HG03039 (cell line): ENCODE results near the gene EVI5.
A peak's percentile ranks its signal among the peaks of the same experiment; 100 is the strongest.
"Not testable (repeated sequence)": the region's sequence is repeated elsewhere in the genome, so short reads cannot be mapped to it uniquely, and the experiment has no call there.

ENCODE experiments used
- ATAC-seq: cut with Tn5 transposase; IDR thresholded peaks from one replicate; pipeline ENCODE4 v1.9.1; 2021; ENCODE audit warnings: mild to moderate bottlenecking, moderate library complexity; ENCODE audit not compliant: unreplicated experiment

The EVI5 gene

DNA sequence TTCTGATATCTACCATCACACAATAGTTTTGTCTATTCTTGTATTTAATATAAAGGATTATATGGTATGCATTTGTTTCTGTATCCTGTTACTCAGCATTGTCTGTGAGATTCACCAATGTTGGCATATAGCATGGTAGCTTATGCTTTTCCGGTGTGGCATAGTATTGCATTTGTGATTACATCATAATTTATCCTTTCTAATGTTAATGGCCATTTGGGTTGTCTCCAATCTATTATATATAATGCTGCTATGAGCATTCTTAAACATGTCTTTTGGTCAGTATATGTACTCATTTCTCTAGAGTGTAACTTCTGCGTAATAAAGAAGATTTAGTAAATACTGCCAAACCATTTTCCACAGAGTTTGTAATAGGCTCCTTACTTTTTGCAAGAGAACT is 257.2 kb downstream of the EVI5 start:
- ATAC-seq: no peak

DNA sequence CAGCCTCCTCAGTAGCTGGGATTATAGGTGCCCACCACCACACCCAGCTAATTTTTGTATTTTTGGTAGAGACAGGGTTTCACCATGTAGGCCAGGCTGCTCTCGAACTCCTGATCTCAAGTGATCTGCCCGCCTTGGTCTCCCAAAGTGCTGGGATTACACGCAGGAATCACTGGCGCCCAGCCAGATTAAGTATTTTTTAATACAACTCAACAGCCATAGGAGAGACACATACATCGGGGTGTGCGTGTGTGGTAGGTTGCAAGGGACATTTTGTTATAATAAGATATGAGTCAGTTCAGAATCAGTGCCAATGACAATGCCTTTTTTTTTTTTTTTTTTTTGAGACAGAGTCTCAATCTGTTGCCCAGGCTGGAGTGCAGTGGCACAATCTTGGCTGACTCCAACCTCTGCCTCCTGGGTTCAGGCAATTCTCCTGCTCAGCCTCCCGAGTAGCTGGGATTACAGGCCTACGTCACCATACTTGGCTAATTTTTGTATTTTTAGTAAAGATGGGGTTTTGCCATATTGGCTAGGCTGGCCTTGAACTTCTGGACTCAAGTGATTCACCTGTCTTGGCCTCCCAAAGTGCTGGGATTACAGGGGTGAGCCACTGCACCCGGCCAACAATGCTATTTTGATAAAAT is 259.8 kb downstream of the EVI5 start:
- ATAC-seq: not testable (repeated sequence)

DNA sequence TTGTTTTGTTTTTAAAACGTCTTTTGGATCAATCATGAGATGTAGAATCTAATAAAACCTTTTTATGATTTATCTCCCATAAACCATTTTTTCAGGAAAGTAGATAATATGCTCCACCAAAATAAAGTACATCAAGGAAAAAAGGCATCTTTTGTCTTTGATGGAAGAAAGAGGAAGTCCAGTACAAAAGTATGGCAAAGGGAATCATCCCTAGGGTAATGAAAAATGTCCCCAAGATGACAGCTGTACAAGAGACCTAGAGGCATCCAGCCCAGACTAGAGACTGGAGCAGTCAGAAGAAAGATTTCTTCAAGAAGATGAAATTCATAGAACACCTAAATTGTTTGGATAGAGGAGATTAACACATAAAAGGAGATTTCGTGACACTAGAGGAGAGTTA is 265.9 kb downstream of the EVI5 start:
- no peak for ATAC-seq

DNA sequence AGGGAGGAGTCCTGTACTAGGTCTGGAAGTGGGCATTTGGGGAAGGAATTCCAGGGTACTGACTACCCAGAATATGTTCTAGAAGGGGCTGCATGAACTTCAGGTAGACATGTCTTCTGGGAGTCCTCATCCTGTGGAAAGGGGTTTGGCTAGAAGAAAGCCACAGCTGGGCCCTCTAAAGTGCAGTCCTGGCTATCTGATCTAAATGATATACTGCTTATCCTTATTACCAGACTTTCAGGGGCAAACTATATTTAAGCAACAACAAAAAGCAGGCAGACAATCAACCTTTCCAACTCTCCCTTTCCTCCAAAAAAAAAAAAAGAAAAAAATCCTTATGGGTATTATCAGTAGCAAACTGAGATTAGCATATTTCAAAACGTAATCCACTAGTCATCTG is 268.3 kb downstream of the EVI5 start:
- no peak for ATAC-seq

DNA sequence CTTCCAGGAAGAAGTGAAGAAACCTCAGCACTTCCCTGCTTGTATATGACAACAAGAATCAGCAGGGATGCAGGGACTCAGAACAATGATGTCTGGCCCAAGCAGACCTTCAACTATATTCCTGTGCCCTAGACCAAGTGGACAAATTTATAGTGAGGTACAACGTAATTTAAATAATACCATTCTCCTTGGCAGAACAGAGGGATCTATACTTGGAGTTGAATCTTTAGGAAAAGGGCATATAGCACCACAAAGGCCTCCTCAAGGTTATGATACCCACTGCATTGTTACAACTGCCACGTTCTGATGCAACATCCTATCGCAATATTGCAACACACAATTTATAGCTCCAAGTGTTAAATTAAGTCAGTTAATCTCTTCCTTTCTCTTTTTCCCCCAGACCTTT is 269.1 kb downstream of the EVI5 start:
- no peak for ATAC-seq

DNA sequence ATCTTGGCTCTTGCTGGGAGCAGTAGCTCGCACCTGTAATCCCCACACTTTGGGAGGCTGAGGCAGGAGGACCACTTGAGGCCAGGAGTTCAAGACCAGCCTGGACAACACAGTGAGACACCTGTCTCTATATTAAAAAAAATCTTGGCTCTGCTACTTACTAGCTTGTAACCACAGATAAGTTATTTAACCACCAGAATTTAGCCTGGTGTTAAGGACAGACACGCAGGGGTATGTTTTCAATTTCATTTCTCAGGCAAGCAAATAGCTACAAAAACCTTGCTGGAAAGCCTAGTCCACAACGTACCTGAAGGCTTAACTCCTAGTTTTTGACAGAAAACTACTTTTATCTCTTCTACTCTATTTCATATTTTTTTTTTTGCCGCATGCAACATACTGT is 273.4 kb downstream of the EVI5 start:
- no peak for ATAC-seq

DNA sequence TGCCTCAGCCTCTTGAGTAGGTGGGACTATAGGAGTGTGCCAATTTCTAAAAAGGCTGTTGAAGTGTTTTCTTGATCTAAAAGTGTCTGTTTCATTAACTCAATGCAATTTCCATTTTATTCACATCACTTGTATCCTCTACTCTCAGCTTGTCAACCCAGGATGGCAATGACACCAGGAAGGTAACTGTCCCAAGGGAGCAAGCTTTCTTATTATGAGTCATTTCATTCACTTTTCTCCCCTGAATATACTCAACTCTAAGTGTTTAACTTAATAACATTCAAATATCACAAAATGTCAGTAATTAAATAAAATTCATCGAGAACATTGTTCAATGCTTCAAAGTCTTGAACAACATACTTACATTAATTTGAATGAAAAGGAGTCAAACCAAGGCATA is 275.3 kb downstream of the EVI5 start:
- no peak for ATAC-seq

DNA sequence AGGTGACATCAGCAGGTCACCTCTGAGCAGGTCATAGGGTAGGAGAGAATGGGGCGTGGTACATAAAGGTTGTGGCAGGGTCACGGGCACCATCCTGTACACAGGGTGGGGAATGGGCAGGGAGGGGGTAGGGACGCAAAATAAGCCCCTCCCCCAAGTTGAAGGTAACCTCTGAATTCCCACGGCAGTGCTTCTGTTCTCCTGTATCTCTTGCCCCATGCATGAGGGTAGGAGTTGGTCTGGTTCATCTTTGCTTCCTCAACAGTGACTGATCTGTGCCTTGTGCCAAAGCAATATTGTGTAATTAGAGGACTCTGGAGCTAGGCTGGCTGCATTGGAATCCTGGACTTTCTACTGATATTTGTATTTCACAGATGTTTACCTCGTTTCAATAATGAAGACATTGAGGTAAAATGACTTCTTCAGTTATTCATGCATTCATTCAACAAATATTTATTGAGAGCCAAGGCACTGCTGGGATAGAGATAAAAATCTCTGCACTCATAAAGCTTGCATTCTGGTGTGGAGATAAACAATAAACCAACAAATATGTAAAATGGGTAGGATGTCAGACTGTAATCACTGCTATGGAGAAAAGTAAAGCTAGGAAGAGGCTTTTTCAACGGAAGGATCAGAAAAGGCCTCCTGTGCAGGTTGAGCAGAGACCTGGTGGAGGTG is 279.8 kb downstream of the EVI5 start:
- ATAC-seq: no peak

DNA sequence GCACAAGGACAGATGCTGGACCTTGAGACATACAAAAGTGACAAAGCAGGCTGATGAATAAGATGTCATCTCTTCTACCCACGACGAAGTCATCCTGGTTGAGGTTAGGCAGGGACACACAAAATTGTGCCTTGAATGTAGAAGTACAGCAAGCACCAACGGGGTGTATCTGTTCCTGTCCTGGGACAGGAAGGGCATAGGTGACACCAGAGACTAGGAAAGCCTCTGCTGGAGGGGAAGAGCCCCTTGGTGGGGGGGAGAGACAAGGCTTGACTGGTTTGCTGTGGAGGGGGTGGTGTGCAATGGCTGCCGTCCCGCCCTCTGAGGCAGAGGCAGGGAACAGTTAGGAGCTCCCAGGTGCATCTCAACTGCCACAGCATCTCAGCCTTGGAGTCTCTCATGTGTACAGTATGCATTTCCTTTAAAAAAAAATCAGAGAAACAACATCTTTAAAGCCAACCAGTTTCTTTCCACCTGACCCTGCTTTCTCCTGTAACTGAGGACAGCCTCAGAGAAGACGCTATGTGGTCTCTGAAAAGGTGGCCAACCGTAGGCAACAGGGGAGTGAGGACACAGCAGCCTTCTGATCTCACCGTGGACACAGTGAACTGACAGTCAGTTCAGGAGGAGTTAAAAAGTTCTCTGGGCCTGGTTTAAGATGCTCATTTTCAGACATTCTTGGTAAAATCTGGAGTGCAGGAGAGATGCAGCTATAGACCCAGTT is 280.5 kb downstream of the EVI5 start:
- no peak for ATAC-seq

DNA sequence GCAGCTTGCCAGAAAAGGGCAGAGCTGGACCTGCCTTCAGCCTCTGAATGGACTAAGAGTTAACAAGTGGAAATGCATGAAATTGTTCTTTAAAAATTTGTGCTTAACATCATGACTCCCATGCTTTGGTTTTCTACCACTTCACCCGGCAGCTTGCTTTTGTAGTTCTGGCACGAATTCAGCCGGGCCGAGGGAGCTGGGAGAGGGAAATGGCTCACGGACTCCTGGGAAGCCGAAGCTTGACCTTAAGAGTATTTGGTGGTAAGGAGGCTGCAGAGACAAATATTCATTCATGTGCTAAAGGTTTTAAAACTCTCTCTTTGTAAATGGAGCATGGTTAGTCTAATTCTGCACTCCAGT is 281.0 kb downstream of the EVI5 start:
- no peak for ATAC-seq

DNA sequence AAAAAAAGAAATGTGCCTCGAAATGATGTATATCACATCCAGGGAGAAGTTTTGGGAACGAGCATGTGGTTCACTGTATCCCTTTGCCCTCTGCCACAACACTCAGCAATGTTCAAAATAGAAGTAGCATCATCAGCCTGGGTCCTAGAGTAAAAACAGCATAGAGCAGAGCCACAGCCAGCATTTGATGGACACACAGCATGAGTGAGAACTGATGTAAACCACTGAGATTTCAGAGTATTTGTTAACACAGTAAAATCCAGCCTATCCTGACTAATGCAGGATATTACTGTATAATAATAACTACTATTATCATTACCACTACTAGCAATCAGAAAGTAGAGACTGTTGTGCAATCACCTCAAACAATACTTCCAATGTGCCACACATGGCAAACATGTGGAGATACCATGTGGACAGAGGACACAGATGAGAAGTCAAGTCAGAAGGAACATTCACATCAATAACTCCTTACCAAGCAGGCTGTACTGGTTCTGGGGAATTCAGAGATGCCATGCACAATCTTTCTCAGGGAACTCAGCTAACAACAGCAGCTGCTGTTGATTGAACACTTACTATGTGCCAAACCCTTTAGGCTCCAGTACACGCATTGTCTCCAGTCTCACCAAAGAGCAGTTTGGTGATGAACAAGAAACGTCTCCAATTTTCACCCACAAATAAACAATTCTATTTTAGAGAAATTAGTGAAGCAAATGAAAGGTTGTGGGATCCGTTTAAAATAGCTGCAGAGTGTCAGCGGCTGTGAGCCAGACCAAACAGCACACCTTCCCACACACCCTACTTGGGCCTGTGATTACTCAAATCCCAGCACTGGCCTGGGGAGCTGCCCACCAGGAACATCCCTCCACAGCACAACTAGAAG is 281.6 kb downstream of the EVI5 start:
- peak; percentile 46 for ATAC-seq

DNA sequence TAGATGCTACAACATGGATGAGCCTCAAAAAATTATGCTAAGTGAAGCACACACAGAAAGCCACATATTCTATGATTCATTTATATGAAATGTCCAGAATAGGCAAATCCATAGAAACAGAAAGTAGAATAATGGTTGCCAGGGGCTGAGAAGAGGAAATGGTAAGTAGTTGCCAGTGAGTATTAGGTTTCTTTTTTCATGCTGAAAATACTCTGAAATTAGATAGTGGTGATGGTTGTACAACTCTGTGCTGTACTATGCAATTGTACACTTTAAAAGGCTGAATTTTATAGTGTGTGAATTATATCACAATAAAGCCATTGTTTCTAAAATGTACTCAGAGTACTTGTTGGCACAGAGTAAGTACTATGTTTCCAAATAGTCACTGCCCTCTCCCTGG is 282.7 kb downstream of the EVI5 start:
- peak; percentile 53 for ATAC-seq

DNA sequence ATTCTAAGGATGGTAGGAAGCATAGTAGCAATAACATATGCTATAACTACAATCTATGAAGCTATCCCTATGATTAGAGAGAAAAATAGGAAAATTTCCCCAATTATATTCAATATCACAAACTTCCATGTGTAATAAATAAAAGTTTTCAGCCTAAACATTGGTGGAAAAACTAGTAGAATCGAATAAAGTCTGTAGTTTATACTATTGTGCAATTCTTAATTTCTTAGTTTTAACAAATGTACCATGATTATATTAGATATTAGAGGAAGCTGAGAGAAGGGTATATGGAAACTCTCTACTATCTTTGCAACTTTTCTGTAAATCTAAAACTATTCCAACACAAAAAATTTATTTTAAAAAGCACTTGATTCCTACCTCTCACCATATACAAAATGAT is 284.4 kb downstream of the EVI5 start:
- no peak for ATAC-seq

DNA sequence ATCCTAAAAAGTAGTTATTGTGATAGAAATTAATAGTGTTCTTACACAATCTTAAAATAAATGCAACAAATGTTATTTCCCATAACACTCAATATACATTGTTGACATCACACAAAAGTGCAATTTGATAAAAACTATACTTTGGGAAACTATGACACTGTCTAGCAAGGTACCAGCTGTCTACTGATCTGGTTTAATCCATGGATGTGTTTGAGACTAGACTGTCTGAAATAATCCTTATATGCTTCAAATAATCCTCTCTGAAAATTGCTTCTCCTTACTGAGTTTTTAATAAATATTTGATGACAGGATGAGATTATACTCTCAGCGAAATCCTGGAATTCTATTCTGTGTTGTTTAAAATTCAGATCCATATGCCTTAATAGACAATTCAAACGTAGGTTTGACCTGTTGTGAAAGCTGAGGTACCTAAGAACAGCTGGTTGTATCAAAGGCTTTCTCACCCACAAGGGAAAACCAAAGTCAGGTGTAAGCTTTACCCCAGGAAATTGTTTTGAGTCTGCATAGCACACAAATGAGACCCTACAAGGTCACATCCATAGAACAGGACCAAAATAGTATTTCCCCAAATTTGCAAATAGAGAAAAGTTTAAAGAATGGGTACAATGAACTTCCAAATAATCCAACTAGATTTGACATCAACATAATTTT is 289.4 kb downstream of the EVI5 start:
- no peak for ATAC-seq

DNA sequence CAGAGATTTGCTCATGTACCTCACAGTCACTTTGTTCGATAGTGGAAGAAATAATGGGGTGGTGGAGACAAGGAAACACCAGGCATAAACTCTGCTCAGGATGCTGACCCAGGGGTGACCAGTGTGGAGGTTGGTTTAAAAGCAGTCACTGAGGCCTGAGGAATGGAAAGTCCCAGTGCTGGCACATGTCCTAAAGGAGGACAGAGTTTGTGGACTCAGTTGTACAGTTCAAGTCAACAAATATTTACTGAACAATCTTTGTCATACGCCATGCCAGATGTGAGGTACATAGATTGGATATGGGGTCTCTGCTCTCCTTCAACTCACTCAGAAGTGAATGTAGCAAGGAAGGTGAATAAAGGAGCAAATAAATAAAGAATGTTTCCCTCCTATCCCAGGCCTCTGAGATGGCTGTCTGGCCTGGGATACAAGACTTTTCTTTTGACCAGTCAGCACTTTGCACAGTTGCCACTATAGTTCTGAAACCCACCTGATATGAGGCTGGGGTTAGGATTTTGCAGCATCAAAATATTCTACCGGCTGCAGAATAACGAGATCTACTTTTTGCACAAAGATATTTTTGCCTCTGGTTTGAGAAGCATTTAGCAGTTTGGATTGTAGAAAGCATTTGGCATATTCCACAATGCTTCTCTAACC is 290.3 kb downstream of the EVI5 start:
- no peak for ATAC-seq

DNA sequence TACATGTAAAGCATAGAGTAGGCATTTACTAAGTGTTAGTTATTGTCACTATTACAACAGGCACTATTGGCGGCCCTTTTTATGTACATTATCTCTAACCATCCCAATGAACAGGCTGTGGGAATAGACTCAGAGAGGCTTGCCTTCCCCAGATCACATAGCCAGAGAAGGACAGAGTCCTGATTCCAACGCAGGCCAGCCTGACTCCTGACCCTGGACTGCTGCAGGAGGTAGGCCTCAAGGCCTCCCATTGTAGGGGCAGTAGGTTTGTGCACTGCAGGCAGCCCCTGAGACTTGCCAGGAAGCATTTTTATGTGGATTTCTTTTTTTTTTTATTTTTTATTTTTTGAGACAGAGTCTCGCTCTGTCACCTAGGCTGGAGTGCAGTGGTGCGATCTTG is 291.8 kb downstream of the EVI5 start:
- no peak for ATAC-seq

DNA sequence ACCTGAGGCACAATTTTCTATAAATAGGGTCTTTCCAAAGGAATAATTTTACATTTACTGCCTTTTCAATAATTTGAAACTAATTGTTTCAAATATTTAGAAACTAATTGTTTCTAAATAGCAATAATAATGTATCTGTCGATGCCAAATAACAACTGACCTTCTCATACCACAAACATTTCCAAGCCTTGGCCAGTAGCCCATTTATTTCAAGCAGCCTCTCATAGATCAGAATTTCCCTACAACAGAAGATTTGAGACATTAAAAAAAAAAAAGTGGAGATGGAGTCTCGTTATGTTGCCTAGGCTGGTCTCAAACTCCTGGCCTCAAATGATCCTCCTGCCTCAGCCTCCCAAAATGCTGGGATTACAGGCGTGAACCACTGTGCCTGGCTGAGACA is 296.1 kb downstream of the EVI5 start:
- ATAC-seq: no peak

DNA sequence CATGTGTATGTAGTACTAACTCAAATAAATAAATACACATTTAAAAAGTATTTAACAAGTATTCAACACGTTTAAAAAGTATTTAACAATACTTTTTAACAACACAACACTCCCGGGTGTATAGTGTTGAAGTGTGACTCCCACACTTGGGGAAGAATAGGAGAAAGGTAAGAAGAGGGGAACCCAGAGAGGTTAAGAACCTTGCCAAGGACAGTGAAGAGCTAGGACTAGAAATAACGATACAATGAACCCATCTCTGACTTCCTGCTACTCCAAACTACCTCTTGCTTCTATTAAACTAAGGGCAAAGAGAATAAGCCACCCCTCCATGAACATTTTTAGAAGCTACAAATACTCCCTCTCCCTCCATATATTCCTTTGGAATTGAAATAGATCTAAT is 296.5 kb downstream of the EVI5 start:
- ATAC-seq: no peak

DNA sequence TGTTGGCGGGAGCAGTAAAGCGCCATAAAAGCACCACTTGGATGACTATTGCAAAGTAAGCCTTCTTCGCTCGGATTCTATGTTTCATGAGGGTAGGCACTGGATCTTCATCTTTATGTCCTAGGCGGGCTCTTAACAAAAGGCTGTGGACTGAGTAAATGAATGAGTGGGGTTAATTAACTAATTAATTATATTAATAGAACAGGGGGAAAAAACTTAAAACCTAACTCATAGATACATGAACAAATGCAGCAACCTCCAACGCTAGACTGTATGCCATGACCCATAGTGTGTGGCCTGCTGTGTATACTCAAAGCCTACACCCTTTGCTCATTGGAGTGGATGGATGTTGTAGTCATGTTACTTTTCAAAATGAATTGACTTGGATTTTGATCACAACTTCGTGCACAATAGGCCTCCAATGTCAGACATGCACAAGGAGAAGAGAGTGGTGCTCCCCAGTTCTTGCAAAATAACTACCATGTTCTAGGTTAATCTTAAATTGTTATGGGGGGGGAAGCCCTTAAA is 297.8 kb downstream of the EVI5 start:
- ATAC-seq: no peak
